T-helper 1 cell (primary cell): ENCODE results near the gene EMILIN2.

Experiments
- DNase-seq, 5 donors: peaks; one replicate each; pipeline ENCODE4 v3.0.0-alpha.2; 2012 to 2020

EMILIN2 gene

DNA sequence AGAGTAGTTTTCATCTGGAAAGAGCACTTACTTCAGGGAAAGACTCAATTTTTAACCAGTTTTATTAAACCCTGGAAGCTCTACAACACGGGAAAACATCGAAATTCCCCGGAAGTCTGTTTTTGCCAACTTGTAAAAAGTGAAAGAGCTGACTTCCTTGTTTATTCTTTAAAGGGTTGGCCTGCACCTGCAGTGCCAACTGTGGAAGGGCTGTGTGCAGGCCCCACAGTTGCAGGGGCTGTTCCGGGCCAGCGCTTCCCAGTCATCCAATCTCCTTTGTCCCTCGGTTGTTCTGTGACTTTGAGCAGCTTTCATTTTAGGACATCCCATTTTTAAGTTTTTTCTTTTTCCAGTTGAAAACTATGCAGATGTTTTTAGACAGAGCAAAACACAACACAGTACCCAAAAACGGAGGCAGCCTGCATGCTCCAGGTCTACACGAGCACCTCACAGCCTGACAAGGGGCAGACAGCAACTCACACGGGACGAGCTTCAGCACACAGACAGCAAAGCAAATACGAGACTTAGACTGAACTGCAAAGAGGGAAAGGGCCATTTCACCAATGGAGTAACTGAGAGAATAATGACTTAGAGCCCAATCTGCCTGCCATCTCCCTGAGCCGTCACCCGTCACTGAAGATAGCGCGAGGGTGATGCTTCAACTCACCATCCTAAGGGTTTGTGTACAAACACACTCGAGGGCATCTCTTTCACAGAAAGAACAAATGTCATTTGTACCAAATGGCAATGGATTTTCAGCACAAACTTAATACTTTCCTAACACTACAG, 70.6 kb downstream of the EMILIN2 start:
- DNase-seq, result no peak

DNA sequence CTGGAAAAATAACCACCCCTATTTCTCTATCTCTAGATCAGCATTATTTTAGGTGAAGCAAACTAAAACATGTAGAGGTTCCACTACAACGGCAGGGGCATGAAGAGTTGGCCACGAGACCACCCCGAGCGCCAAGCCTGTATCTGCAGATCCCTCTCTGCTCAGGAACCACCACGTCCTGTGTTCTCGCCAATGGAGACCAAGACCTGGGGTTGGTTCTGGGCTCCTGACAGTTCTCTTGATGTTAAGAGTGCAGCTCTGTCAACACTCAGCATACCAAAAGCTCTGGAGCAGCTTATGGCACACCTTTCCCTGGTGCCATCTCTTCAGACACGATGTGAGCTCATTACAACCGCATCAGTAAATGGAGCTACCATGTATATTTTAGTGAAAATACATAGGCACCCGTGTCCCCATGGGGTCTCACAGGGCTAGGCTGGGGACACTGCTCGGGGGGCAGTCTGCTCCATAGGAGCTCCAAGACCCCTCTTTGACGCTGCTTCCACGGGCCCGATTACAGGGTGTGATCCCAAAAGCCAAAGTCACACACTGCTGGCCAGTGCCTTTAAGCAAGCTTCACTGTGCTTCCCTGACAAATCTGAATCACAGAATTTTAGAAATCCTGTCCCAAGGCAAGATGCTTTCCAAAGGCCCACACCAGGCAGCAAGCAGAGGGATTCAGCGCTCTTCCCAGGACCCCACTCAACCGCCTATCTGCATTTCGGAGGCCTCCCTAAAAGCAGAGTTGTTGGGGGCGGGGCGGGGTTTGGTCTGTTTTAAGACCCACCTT, 72.2 kb downstream of the EMILIN2 start:
- no peak for DNase-seq

DNA sequence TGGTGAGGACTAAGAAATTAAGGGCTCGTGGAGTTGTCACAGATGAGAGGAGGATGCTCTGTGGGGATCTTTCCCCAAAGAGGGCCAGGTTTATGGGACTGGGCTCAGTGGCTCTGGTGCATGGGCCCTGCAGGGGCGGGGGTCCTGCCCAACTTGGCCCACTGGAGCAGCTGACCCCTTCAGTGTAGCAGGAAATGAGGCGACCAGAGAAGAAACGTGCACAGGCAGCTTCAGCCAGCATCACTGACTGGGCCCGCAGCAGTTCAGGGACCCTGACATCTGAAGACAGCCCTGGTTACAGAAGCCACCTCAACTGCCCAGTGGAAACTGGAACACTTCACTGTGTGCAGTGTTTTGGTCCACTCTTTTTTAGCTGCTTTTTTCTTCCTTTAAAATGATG, 72.8 kb downstream of the EMILIN2 start:
- no peak for DNase-seq

DNA sequence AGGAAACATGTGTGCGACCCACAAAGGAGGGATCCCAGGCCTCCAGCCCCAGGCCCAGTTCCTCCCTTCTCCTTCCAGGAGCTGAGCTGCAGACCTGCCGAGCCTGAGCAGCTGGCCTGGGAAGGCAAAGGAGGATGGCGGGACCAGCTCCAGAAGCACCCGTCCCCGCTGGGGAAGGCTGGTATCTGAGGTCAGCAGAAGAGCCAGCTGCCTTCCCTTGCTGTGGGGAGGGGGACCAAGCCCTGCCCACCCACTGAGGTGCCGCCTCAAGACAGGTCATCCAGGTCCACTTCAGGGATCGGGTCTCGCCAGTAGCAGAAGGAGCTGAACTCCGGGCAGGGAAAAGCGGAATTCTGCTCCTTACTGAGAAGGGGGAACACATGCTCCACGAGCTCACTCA, 73.2 kb downstream of the EMILIN2 start:
- no peak for DNase-seq

DNA sequence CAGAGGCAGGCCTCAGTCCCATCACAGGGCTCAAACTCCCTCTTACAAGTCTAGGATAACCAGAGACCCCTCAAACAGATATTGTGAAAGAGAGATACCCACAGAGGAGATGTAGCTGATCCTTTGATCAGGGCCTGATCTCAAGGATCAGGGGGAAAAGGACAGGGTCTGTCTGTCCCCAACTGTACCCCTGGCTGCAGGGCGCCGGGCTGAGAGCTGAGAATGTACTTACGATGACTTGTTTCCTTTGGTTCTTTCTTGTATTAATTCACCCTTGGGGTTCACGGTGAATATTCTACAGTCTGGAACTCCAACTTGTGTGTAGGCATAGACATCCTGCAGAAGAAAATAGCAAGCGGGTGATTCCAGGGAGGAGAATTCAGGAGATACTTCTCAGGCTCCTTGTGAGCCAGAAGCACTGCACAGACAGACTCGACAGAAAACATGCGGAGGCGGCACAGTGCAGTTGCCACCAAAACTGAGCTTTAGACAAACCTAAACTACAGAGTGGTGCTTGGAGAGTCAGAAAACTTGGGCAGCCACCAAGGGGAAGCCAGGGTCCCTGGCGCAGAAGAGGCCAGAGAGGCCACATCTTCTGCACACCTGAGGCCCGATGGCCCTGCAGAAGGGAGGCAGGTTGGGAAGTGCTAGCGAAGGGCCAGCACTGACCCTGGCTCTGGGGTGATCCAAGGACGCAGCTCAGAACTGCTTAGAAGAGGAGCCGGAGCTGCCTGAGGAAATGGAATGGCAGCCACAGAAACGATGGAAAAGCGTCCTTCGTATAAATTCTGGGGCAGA, 73.9 kb downstream of the EMILIN2 start:
- DNase-seq, result no peak

DNA sequence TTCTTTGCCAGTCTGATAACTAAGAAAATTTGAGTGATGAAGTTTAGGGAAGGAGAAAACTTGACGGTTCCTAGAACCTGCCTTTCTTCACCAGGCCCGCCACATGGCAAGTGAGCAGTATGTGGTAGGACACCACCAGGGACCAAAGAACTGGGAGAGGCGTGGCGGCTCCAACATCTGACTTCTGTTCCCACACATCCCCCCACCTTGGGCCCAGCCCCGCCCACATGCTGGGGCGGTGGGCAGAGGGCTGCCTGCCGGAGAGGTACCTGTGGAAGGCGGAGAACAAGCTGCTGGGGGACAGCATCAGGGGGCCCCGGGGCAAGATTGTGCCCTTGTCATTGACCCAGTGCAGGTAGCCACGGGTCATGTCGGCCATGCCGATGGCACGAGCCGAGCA, 75.0 kb downstream of the EMILIN2 start:
- DNase-seq, result no peak

DNA sequence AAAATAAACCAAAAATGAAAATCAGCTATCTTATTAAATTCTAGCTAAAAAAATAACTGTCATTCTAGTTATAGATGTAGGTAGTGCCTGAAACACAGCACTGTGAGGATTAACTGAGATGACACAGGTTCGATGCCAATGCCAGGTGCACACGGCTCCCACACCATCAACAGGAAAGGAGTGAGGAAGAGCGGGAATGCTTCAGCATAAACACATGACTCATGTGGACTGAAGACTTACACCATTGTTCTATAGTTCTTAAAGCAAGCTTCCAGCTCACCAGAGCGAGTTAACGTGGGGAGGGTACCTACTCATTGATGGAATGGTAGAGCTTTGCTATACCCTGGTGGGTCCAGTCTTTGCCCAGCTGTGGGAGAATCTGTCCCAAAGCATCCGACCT, 76.7 kb downstream of the EMILIN2 start:
- DNase-seq, result no peak

DNA sequence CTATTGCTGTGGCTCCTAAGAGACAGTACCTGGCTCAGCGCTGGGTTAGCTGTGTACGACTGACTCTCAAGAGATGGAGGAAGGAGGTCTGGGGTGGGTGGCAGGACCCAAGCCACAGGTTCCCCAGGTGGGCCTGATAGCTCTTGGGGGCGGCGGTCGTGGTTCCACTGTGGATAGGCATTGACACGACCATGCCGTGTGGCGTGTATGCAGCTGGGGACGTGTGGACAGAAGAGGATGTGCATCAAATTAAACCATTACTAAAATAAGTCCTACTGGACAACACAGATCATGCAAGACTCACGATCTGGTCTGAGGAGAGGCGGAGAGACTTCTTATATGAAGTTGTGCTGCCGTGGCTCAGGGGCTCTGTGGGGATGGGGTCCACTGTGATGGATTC, 78.1 kb downstream of the EMILIN2 start:
- no peak for DNase-seq

DNA sequence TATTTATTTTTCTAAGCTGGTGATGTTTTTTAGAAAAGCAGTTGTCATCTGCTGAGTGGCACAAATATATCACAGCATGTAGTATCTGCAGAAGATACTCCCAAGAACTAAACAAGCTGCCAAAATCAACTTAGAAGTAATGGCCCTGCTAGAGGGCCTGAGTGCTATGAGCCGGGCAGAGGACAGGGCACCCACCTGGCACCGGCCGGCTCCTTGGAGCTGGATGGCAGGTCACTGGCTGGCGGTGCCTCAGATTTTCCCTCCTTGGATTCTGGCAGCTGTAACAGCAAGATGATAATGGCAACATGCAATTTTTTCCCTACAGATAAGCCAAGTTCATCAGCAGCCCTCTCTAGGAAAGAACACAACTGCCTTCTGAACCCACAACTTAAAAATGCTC, 79.7 kb downstream of the EMILIN2 start:
- no peak for DNase-seq

DNA sequence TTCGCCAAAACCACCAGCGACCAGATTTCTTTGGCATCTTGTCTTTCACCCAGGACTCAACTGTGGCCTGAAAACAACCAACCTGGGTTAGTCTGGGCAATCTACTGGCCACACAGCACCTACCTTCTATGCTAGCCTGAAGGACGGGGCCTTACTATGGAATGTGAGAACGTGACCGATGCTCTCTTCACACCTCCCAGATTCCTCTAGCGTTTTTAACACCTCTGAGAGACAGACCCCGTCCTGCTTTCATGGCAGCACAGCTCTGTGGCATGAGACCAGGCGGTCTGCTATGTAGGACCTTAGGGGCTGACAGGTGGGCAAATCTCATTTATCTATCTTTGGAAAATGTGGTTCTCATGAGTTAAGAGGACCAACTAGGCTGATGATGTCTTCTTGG, 80.9 kb downstream of the EMILIN2 start:
- no peak for DNase-seq

DNA sequence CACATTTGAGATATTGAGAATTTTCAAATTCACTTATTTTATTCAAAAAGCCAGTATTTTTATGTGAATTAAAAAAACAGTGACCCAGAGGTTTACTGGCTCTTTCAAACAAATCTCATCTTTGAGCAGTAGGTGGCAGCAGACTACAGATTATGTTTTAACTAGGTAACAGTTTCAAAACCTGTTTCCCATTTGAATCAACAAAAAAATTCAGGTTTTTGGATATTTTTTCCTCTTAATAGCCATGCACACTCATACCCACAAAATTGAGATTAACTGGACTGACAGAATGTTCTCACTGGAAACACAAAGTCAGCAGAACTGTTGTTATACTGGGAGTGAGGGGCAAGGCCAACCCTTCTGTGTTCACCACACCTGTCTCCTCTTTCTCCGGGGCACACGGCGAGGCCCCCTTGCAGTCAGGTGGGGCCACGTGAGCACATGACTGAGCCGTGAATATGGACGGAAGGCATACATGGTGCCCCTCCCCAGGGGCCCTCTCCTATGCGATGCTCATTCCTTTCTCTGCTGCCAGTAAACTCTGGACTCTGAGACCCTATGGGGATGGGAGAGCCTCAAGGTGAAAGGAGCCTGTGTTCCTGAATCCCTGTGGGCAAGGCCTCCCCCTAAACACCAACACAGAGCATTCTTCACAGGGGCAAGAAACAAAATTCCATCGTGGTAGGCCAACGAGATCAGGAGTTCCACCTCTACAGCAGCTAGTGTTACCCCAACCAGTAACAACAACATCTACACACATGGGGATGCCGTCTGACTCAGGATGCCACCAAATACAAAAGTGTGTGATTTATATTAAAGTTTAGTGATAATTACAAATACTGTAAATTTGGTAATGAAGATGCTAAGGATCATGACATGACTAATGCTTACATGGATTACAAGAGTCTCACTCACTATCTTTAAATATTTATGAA, 85.7 kb downstream of the EMILIN2 start:
- peak in 3 of 5 donors; percentile 37 to 61 (median 60) for DNase-seq

DNA sequence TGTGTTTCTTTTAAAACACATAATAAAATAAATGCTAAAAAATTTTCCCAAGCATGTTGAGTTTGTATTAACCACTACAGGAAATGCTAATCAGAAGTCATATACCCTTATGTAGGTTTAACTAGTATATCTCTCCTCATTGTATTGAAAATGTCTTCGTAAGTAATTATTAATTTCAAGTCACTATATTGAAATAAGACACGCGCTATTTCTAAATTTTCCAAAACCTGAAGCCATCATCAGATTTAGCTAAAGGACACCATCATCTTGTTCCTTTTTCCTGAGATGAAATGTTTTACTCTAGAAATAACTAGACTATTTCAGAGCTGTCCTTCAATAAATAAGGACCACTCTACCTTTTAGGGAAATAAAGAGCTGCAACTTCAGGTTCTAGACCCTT, 87.2 kb downstream of the EMILIN2 start:
- DNase-seq, result no peak

DNA sequence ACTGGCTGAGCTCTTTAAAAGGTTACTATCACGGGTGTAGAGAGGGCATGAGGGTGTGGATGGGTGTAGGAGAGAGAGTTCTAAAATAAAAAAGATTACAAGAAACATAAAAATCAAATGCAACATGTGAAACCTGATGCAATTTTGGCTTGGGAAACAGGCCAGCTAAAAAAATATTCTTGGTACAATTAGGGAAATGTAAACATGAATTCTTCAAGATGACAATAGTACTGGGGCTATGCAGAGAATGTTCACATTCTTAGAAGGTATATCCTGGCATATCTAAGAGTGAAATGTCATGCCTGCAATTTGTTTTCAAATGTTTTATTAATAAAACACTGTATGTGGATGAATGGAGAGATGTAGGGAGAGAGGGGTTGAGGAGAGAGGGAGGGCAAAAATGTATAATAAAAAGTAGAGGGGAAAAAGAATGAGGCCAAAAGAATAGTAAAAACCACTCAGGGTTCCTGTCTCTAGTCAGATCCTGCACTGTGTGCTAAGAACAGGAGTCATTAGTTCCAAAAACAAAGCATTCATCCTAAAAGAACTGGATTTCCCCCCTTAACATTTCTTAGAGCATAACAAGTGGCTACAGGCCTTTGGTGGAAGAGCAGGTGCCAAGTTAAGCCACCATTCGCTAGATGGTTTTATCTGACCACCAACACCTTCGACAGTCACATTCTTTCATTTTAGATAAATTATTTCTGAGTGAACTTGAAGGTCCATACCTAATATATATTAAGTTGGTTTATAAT, 88.8 kb downstream of the EMILIN2 start:
- no peak for DNase-seq

DNA sequence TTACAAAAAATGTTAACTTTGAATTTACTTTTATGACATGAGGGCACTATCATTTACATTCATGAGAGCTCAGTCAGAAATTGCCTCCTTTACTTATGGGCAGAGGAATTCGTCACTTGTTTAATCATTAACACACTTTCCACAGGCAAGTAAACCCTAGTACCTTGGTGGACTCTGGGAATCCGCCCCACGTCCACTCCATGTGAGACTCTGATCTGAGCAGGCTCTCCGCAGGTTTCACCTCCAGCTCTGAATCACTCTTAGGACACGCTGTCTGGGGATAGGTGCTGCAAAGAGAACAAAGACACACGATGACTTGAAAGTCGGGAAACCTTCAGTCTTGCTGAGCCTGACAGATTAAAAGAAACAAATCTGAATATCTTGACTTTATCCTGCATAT, 92.5 kb downstream of the EMILIN2 start:
- DNase-seq, result no peak

DNA sequence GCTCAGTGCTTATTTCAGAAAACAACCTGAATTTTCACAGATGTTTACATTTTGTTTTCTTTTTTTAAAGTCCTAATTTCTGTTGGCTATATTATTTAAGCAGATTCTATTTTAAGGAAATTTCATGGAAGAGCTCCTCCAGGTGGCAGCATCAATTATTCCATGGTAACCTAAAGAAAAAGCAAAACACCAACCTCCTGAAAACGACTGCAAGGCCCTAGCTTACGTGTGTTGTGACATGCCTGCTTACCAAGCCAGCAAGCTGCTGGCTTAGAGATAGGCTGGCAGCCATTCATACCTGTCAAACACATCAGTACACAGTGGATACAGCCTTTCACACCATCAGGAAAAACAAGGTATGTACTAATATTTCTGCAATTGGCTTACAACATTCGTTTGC, 101.2 kb downstream of the EMILIN2 start:
- DNase-seq, result no peak

DNA sequence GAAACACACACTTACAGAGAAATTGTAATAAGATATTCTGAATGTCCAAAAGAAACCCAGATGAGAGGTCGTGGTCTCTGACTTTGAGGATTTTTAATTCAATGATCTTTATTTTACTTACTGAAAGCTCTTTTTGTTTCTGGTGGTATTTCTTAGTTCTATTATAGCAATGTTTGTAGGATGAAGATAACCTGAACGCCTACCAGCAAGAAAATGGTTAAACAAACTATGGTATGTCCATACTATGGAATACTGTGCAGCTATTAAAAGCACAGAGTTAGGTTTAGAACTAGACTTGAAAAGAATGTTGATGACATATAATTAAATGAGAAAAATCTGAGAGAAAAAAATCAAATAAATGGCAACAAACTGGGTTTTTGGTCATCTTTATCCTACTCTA, 105.8 kb downstream of the EMILIN2 start:
- no peak for DNase-seq

DNA sequence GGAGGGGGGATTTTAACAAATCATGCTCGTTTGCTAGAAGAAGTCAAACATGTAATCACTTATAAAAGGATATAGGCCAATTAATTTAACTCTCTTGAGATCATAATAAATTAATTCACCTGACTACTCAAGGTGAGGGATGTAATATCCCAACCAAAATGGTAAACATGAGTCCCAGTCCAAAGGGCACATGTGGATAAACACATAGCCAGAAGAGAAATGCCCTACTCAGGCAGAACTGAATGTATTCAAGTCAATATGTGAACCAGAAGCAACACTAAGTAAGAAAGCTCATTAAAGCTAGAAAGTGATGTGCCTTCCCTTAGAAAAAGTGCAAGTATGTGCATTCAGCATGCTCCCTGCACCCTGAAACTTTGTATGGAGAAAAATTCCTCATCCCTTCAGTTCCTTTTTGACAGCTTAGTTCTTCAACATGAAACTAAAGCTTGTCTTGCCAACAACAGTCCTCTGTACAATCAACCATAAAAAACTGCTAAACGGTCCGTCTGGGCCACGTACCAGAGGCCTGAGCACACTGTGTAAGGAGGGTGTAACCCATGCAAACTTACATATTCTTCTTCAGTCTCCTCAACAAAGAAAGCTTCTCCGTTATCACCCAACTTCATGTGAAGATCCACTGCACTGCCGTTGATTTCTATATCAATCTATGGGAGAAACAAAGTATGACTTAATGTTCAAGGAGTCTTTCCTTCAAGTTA, 107.3 kb downstream of the EMILIN2 start:
- no peak for DNase-seq

DNA sequence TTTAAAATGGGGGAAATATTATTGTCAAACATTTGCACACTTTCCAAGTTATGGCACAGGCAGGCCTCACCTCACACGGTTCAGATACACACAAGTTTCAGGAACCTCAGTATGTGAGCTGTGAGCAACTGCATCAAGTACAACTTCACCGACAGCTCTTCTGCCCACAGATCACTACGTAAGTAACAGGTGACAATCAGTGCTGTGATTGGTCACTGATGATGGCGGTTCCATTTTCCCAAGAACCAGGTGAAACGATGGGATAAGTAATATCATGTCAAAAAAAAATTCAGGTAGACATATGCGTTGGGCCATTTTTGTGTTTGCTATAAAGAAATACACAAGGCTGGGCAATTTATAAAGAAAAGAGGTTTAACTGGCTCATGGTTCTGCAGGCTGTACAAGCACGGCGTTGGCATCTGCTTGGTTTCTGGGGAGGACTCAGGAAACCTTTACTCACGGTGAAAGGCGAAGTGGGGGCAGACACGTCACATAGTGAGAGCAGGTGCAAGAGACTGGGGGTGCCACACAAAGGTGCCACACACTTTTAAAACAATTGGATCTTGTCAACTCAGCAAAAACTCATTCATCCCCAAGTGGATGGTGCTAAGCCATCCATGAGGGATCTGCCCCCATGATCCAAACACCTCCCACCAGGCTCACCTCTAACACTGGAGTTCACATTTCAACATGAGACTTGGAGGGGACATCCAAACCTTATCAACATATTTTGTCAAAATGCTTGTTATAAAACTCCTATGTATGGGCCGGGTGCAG, 108.3 kb downstream of the EMILIN2 start:
- DNase-seq, result no peak

DNA sequence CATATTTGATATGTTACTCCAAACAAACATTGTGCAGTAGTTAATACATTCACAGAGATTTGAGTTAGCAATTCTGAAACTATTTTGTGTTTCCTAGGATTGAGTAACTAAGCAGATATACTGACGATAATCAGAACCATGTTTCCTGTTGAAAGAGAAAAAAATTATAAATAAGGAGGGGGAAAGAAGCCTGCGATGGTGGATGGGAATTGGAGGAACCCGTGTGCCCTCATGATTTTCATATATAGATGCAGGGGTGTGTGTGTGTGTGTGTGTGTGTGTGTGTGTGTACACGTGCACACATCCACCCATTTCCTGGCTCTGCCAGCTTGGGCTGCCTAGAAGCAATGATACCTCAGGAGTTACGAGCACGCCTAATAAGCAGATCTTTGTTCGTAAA, 109.2 kb downstream of the EMILIN2 start:
- DNase-seq, result peak in 1 of 5 donors; percentile 60

DNA sequence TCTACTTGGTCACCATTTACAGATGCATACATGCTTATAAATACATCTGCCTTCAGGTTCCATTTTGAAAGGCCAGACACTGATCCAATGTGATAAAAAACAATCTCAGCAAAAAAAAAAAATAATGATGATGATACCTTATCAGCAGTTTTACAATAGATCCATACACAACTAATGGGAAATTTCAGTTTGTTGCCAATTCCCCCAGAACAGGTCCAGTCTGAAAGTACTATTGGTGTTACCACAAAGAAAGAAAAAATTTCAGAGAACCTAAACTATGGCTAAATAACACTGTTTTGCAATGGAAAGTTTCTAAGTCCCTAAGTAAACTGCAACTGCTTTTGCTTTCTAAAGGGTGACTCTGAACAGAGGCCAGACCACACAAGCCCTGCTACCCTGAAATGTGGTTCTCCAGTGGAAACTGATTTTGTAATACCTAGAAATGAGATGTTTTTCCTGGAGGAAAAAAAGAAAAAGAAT, 112.1 kb downstream of the EMILIN2 start:
- peak in 1 of 5 donors; percentile 76 for DNase-seq
